ENCODE results near the gene PTBP1. TPM values are rescaled to one million over a fixed set of nuclear protein-coding genes. Genes with fewer than 3 reads are reported as not detected.

The PTBP1 gene
- 10 to 100 TPM; 49.4 to 73.9 TPM for total RNA-seq

DNA sequence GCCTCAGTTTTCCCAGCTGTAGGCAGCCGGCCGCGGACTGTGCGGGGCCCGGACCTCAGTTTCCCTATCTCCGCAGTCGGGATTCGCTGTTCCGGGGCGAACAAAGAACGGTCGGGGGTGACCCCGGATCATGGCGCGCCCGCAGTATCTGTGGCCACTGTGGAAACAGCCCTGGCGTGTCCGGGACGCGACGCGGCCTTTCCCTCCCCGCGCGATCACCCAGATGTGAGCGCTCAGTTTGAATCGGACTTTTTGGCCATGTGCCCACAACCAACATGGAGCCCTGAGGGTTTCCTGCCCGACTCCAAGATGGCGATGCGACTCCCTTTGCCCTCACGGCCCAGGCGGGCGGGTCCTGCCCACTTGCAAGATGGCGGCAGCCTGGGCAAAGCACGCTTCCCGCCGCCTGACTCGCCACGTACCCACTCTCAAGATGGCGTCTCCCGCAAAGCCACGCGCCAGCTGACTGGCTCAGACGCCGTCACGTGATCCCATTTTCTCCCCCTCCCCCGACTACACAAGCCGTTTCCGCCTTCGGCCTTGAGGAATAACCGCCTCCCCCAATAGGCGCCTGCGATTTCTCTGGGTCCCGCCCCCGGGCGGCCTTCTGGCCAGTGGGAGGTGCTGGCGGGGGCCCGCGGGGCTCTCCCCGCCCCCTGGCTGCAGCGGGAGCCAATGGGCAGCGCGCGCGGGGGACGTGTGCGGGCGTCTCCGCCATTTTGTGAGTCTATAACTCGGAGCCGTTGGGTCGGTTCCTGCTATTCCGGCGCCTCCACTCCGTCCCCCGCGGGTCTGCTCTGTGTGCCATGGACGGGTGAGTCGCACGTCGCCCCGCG lies at the start of gene PTBP1:
Gene PTBP1, plus strand, starts transcription at position 761 of the 836 bp plus-strand sequence. Its CDS starts 46 bp downstream, at position 807.
- peak within 1 kb of the TSS; percentile 90 to 96 for H3K27ac ChIP-seq
- peak within 1 kb of the TSS; percentile 97 to 99 for H3K4me3 ChIP-seq
- H3K36me3 ChIP-seq: peaks cover 28% of the 10 kb centered on the region
- peak; percentile 100 for DNase-seq (ENCODE audit: low spot score)
- no peaks in the 10 kb centered on the region for H3K27me3 ChIP-seq
- no peaks in the 10 kb centered on the region for H3K9me3 ChIP-seq
- H3K4me1 ChIP-seq: peaks cover 2 to 61% of the 10 kb centered on the region in 2 donors
- TF ChIP-seq, protein P1, sequence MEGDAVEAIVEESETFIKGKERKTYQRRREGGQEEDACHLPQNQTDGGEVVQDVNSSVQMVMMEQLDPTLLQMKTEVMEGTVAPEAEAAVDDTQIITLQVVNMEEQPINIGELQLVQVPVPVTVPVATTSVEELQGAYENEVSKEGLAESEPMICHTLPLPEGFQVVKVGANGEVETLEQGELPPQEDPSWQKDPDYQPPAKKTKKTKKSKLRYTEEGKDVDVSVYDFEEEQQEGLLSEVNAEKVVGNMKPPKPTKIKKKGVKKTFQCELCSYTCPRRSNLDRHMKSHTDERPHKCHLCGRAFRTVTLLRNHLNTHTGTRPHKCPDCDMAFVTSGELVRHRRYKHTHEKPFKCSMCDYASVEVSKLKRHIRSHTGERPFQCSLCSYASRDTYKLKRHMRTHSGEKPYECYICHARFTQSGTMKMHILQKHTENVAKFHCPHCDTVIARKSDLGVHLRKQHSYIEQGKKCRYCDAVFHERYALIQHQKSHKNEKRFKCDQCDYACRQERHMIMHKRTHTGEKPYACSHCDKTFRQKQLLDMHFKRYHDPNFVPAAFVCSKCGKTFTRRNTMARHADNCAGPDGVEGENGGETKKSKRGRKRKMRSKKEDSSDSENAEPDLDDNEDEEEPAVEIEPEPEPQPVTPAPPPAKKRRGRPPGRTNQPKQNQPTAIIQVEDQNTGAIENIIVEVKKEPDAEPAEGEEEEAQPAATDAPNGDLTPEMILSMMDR (IDR thresholded peaks at IDR 0.05): no peak

DNA sequence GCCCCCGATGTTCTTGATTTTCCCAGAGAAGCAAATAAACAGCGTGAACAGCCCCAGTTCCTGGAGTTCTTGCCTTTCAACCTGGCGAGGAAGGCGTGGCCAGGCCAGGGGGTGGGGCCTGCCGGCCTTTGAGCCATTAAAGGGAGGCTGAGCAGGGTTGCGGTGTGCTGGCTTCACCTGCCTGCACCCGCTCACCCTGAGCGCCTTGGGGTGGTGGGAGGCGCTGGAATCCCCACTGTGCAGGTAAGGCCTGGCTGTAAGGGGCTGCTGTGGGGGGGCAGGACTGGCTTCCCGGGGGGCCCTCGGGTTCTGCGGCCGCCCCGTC lies 49.0 kb upstream of the PTBP1 start:
- TF ChIP-seq, protein P1 (IDR thresholded peaks at IDR 0.05): no peak
- Histone ChIP-seq H3K9me3 (peaks cover 8 to 26% of the 10 kb centered on the region in 2 donors), H3K27me3 (no peaks in the 10 kb centered on the region), H3K4me1 (no peaks in the 10 kb centered on the region), H3K4me3 (no peak overlapping the region), H3K27ac (no peak overlapping the region), H3K36me3 (peaks cover 10% of the 10 kb centered on the region)
- no peak for DNase-seq (ENCODE audit: low spot score)

DNA sequence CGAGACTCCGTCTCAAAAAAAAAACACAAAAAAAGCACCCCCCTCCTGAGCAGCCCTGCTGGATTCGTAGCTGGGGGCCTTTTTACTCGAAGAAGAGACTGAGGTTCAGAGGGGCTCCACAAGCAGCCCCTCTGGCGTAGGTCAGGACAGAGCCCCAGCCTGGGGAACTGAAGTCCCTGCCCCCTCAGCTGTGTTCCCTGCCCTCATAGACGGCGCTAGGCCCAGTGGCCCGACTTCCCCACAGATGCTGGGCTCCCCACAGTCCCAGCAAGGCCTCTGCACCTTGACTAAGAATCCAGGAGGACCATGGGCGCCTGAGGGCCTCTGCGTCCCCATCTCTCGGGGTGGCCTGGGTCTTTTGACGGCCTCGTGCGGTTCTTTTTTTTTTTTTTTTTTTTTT lies 47.4 kb upstream of the PTBP1 start:
- TF ChIP-seq, protein P1 (IDR thresholded peaks at IDR 0.05): no peak
- H3K27me3 ChIP-seq: no peaks in the 10 kb centered on the region

DNA sequence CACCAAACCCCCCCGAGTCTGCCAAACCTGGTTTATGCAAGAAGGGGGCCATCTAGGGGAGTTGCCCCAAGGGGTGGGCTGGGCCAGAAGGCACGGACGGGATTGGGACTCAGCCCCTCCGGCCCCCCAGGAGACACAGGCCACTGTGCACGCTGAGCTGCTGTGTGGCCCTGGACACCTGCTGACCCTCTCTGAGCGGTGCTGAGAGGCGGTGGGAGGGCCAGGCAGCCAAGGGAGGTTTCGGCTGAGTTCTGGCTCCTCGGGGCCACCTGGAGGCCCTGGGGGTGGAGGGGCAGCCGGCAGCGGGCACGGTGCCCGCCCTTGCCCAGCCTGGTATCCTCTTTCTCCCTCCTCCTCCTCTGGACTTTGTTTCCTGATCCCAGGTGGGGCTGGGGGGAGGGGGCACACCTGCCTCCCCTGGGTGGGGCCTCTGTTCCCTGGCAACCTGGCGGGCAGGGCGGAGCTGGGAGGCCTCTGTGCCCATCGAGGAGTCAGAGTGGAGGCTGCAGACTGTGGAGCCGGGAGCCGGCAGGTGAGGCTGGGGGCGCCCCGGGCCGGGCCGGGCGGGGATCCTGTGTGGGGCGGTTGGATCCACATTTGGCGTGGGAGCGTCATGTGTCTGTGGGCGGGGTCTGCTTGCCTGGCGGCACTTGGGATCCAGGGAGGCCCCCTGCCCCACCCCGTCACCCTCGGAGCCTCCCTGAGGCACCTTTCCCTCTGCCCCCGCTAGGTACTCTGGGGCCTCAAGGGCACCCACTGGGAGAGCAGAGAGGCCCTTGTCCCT lies 46.4 kb upstream of the PTBP1 start, which contains the start of gene MISP:
Gene MISP, plus strand, starts transcription at position 473 of the 784 bp plus-strand sequence. CDS start 5,835 bp downstream, outside the sequence.
- peaks cover 8 to 12% of the 10 kb centered on the region in 2 donors for H3K9me3 ChIP-seq
- DNase-seq (ENCODE audit: low spot score): no peak
- TF ChIP-seq, protein P1 (IDR thresholded peaks at IDR 0.05): no peak
- H3K27ac ChIP-seq: no peak within 1 kb of the TSS
- H3K36me3 ChIP-seq: peaks cover 10% of the 10 kb centered on the region
- no peaks in the 10 kb centered on the region for H3K27me3 ChIP-seq
- H3K4me1 ChIP-seq: no peaks in the 10 kb centered on the region
- H3K4me3 ChIP-seq: no peak within 1 kb of the TSS

More for the DNA sequence above, 47.4 kb upstream of the PTBP1 start:
- H3K4me3 ChIP-seq: no peak overlapping the region
- DNase-seq (ENCODE audit: low spot score): no peak
- H3K36me3 ChIP-seq: peaks cover 10% of the 10 kb centered on the region
- peaks cover 8 to 12% of the 10 kb centered on the region in 2 donors for H3K9me3 ChIP-seq
- H3K4me1 ChIP-seq: no peaks in the 10 kb centered on the region
- no peak overlapping the region for H3K27ac ChIP-seq

DNA sequence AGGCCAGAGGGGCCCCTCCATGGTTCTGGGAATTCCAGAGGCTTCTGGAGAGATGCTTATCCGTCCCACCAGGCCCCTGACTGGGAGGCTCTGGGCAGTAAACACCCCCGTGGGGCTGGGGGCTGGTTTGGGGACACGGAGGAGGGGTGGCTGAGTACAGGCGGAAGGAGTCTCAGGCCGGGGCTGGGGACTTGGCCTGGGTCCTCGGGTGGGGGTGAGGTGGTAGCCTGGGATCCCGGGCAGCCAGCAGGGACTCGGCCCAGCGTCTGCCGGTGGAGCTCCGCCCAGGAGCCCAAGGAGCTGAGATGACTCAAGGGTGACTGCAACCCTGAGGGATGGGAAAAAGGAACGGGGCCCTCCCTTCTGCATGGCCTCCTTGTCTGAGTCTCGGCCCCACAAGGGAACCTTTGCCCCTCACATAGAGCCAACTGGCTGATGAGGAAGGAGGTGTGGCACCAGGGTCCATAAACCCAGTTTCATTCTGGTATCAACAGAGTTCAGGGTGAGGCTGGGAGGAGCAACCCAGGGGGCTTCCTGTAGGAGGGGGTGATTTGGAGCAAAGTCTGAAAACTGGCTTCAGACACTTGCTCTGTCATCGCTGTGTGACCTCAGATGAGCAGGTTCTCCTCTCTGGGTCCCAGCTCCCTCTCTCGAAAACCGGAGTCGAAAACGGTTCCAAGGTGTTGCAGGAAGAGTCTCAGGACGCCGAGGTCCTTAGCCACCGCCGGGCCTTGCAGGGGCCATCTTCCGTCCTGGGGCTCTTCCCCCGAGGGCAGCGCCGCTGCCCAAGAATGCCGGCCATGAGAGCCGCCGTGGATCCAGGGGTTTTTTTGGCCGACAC lies 45.5 kb upstream of the PTBP1 start:
- H3K4me1 ChIP-seq: no peaks in the 10 kb centered on the region
- H3K27ac ChIP-seq: no peak overlapping the region
- TF ChIP-seq, protein P1 (IDR thresholded peaks at IDR 0.05): no peak
- H3K4me3 ChIP-seq: no peak overlapping the region
- DNase-seq (ENCODE audit: low spot score): peak; percentile 64
- H3K27me3 ChIP-seq: no peaks in the 10 kb centered on the region
- H3K9me3 ChIP-seq: peaks cover 8 to 12% of the 10 kb centered on the region in 2 donors
- peaks cover 3% of the 10 kb centered on the region for H3K36me3 ChIP-seq

All from right atrium auricular region (tissue), 2 donors.